Measurements from ENCODE around the gene COQ2.
"Not testable (repeated sequence)": the region's sequence is repeated elsewhere in the genome, so short reads cannot be mapped to it uniquely, and the experiment has no call there.

The COQ2 gene

DNA sequence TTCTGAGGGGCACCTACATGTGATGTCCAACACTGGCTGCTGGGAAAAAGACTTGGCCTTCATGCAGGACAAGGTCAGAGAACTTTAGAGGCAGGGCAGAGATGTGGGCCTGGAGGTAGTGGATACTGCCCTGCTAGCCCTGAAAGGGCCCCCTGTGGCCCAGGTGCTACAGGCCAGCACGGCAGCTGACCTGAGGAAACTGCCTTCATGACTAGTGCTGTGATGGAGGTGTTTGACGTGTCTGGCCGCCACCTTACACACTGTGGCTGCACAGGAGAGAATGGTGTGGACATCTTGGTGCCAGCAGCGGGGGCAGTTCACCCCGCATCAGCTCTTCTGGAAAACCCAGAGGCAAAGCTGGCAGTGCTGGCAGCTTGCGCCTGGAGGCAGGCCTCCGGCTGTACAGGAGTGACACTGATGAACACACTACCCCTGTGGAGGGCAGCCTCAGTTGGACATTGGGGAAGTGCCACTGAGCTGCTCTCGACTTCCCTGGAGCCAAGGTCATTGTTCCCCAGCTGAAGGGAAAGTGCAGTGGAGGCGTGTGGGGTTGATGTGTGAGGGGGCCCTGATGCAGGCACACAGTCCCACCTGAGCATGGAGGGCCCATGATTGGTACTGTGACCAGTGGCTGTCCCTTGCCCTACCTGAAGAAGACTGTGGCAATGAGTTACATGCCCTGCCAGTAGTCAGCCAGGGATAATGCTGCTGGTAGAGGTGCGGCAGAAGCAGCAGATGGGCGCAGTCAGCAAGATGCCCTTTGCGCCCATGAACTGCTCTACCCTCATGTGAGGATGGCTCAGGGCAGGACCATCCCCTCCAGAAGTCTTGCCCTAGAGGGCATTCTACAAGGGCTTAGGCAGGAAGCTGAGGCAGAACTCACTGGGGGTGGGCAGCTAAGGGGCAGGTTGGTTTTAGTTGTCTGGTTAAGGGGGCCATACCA lies 36.9 kb downstream of the COQ2 start:
- DNase-seq: no peak

DNA sequence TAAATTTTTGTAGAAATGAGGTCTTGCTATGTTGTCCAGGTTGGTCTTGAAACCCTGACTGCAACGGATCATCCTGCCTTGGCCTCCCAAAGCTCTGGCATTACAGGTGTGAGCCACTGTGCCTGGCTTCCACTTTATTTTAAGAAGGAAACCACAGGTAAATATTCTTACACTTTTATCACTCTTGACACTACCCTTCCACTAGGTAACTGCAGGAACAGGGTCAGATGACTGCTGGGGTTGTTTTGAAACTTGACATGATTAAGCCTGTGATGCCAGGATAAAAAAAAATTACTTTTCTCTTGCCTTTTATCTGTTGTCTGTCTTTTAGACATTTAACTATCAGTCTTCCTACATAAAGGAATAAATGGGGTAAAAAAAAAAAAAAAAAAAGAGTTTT lies 43.5 kb downstream of the COQ2 start:
- DNase-seq: no peak

DNA sequence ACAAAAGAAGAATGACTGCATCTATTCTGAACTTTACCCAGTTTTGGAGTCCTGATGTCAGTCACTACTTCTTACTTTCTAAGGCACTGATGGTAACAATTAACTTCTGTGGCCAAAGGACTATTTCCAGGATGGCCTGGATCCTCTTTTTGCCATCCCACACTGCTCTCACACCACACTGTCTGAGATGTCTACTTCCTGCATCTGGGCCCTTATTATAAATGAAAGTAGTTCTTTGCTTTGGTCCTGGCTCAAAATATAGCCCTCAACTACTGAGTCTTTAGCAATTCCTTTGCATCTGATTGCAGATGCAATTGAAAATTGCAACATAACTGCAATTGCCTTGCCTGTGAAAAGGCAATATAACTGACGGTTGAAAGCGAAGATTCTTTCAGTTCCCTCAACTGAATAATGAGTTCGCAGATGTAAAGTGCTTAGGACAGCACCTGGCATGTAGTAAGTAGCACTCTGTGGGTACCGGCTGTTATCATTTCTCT lies 44.2 kb downstream of the COQ2 start:
- no peak for DNase-seq

DNA sequence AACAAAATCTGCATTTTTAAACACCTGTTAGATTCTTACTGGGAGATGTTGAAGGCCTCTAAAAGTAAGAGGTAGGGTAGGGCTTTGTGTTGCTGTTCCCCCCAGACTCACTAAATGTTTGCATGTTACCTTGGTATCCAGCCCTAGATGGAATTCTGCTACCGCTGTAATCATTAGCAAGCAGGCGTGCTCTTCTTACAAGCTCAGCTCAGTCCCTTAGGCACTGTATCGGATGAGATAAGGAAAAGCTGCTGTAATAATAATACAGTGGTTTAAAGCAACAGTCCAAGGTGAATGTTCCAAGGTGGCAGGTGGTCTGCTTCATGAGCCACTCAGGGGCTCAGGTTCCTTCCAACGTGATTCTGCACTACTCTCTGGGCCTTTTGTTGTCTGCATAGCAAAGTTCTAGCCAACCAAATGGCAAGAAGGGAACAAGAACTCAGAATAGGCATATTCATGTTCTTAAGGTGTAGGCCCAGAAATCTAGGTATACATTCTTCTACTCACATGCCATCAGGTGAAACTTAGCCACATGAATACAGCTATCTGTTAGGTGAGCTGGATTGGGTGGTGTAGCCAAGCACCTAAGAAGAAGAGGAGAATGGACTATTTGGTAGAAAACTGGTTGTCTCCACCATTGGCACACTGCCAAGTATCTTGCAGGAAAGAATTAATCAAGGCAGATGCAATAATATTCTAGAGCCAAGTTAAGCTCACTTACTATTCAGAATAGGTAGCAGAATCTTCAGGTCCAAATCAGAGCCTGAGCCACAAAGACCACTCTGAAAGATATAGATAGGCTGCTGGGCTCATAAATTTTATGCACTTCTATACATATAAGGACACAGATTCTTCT lies 46.0 kb downstream of the COQ2 start:
- DNase-seq: no peak

DNA sequence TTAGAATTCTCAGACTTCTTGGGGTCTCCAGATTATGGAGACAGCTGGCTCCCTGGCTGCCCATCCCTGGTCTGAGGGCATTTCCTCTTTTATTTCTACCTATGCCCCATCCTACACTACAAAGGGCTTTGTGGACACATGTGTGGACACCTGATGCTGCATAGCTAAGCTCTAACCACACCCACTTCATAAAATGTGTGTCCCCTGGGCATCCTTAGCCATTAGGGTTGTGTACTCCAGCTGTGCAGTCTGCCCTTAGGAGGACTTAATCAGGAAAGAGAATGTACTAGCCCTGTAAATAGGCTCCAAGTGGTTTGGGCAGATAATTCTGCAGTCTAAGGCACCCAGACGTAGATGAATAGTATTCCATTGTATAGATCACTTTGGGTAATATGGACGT lies 47.0 kb downstream of the COQ2 start:
- DNase-seq: no peak

DNA sequence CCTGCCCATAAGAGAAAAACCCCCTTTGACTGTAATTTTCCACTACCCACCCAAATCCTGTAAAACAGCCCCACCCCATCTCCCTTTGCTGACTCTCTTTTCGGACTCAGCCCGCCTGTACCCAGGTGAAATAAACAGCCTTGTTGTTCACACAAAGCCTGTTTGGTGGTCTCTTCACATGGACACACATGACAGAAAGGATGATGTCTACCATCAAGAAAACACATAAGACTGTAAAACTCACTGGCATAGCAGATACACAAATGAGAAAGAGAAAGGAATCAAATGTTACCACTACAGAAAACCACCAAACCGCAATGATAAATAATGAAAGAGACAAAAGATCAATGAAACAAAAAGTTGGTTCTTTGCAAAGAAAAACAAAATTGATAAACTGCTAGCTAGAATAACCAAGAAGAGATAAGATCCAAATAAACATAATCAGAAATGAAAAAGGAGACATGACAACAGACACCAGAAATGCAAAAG lies 48.9 kb downstream of the COQ2 start:
- not testable (repeated sequence) for DNase-seq

DNA sequence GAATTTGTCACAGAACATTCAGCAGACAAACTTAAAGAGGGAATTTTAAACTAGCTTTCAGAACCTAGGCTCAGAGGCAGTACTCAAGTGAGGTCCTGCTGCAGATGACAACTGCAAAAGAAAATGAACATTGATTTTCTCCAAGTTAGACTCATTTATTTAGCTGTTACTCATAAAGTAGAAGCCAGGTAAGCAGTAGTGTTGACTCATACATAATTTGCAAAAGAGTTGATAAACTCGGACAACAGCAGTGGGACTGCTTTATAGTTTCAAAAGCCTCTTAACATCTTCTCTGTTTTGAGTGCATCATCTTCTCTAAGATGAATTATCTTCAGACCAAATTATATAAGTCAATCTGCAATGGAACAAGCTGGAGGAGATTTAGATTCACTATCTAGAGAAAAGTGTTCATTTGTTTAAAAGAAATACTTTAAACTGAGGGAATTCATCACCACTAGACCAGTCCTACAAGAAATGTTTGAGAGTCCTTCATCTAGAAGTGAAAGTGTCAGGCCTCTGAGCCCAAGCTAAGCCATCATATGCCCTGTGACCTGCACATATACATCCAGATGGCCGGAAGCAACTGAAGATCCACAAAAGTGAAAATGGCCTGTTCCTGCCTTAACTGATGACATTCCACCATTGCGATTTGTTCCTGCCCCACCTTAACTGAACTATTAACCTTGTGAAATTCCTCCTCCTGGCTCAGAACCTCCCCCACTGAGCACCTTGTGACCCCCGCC lies 49.5 kb downstream of the COQ2 start:
- DNase-seq: no peak

DNA sequence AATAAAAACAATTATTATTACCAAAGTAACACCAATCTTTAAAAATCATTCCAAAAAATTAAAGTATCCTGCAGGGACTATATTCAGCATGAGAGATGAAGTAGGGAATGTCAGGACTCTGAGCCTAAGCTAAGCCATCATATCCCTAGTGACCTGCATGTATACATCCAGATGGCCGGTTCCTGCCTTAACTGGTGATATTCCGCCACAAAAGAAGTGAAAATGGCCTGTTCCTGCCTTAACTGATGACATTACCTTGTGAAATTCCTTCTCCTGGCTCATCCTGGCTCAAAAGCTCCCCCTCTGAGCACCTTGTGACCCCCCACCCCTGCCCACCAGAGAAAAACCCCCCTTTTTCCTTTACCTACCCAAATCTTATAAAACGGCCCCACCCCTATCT lies 50.2 kb downstream of the COQ2 start:
- DNase-seq: not testable (repeated sequence)

DNA sequence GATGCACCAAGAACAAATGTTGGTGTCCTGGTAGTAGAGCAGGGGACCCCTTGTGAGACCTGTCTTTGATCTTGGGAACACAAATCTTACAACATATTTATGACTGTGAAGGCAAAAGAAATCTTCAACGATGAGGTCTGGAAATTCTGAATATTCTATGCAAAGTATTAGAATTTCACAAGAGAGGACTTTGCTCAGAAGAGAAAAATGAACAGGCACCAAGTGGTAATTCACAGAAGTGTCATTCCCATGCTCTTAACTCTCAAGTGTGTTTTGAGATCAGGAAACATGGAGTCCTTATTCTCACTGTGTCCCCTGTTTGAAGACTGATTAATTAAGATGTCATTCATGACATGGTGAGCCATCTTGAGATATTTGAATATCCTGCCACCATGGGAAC lies 52.5 kb downstream of the COQ2 start:
- no peak for DNase-seq

DNA sequence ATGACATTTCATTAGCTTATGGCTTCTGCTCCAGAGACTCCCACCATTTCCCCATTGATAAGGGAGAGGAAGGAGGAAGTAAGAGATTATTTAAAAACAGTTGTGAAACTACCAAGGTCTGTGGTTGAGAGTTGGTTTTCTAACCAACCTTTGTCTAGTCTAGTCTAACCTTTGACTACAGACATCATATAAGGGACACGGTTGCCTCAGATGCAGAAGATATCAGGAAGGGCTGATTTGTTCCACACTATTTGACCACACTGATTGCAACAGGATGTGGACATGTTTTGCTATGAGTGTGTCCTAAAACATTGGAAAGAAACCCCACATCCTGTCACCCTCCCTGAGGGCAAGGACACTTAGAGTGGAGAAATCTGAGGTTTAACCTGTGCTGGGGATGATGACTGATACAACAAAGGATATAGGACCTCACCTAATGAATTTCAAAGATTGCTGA lies 53.0 kb downstream of the COQ2 start:
- peak; percentile 68 for DNase-seq

DNA sequence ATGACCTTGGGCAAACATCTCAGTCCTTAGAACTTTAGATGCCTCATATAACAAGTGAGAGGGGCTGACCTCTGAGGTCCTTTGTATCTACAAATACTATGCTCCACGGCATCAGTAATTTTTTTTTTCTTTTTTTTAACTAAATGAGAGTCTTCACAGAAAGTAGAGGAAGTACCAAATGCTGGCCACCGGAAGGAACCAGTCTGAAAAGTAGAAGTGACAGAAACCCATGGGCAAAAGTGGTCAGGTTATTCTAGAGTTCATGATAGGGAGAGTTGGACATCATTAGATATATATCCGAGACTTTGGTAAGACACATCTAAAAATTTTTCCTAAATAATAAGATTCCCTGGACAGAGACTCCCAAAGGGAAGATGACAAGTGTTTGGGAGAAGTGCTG lies 53.7 kb downstream of the COQ2 start:
- no peak for DNase-seq

DNA sequence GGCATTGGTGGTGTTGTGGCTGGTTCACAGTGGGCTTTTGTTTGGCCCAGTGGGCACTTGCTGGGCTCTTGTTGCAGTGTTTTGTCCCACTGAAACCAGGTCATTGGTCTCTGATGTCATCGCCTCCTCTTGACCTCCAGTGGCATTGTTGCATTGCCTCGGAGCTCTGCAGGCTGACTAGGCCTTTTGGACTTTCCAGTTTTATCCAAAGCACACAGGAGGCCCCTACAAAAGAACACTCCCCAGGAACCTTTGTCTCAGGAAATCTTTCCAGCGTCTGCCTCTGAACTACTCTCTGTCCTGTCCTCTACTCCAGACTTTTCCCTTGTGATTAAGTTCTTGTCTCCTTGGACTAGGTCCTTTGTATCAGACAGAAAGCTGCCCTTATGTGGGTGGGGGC lies 54.8 kb downstream of the COQ2 start:
- no peak for DNase-seq

DNA sequence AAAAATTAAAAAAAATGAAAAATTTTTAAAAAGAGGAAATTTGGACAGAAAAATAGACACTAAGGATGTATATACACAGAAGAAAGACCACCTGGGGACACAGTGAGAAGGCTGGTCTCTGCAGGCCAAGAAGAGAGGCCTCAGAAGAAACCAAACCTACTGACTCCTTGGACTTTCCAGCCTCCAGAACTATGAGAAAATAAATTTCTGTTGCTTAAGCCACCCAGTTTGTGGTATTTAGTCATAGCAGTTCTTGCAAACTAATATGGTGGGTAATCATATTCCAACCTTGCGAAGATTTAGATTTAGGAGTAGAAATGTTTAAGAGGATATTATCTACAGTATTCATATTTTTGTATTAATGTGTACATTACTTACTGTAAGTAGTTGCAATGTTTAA lies 56.4 kb downstream of the COQ2 start:
- DNase-seq: no peak

DNA sequence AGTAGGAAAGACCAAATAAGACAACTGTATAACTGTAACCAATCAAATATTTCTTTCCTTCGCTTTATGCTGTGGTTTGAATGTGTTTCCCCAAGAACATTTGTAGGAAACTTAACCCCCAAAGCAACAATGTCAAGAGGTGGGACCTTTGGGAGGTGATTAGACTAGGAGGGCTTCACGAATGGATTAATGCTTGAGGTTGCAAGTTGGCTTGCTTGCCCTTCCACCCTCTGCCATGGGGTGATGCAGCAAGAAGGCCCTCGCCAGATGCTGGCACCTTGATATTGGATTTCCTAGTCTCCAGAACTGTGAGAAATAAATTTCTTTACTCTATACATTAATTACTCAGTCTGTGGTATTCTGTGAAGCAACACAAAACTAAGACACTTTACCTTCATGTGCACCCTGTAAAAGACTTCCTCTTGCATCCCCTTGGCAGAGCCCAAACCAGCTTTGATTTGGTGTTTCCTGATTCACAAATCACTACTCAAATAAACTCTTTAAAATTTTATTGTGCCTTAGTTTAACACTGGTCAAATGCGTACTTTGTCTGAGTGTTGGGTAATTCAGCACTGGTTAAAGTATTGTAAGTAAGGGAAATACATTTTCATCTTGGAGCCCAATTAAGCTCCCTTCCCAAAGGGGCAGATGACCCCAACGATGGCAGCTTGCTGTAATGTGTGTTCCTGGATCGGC lies 59.9 kb downstream of the COQ2 start:
- DNase-seq: no peak

DNA sequence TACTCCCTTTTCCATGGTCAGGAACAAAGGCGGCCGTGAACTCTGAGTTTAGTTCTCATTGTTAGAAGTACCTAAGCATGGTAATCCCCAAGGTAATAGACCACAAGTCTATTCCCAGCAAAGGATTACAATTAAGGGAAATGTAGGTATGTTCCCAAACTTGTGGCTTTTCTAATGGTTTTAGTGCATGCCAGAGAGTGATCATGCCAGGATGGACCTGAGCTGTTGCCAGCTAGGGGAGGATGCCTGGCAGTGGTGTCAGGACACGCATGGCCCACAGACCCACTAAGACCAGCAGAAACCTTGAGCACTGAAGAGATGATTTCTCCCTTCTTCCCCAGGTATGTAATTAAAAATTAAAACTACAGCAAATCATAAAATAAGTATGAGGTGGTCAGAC lies 60.8 kb downstream of the COQ2 start:
- DNase-seq: no peak

DNA sequence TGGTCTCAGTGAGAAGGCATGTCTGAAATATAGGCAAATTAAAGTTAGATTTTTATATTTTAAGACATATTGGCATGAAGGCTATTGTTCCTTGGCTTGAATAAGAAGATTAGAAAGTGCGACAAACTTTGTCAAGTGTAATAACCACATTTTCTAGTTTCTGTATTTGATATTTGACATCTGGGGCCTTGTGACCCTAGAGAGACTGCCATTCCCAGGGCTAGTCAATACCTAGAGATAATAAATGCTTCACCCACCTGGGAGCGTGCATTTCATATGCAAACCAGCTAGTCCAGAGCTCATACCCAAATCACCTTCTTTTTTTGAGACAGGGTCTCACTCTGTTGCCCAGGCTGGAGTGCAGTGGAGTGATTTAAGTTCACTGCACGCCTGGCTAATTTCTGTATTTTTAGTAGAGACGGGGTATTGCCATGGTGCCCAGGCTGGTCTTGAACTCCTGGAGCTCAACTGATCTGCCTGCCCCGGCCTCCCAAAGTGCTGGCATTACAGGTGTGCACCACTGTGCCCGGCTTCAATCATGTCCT lies 62.6 kb downstream of the COQ2 start:
- DNase-seq: no peak

DNA sequence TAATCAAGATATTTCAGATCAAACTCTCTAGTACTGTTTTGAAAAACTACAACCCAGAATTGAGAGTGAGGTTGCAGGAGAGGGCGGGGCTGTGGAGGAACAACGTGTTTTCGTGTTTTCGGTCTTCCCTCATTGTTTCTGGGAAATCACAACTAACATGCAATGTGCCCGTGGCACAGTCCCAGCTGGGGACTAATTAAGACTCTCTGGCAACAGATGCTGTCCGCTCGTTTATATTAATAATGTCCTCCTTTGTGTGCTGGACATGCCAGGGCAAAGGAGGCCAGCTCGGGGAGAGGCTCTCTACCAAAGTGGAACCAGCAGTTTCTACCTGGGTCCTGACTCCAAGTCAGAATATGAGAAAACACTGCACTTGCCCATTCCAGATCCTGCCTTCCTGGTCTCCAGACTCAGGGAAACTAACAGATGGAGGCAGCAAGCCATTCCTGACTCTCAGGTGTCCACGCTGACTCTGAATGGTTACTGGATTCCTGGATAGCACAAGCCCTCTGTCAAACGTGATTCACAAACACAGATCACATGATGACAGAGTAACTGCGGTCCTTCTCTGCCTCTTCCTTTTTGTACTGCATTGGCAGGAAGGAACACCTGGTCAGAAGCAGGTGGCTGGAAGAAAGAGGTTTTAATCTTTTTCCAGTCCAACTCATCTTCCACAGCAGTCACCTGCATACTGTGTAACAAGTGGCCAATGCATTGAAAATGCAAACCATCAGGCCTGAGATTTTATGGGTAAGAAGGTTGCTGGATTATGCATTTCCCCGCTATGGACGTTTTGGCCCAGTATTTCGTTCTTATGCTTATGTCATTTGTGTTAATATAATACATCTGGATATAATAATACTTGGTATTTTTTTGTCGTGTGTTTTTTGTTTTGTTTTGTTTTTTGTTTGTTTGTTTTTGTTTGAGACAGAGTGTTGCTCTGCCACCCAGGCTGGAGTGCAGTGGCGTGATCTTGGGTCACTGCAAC lies 65.0 kb downstream of the COQ2 start:
- peak; percentile 2 for DNase-seq

DNA sequence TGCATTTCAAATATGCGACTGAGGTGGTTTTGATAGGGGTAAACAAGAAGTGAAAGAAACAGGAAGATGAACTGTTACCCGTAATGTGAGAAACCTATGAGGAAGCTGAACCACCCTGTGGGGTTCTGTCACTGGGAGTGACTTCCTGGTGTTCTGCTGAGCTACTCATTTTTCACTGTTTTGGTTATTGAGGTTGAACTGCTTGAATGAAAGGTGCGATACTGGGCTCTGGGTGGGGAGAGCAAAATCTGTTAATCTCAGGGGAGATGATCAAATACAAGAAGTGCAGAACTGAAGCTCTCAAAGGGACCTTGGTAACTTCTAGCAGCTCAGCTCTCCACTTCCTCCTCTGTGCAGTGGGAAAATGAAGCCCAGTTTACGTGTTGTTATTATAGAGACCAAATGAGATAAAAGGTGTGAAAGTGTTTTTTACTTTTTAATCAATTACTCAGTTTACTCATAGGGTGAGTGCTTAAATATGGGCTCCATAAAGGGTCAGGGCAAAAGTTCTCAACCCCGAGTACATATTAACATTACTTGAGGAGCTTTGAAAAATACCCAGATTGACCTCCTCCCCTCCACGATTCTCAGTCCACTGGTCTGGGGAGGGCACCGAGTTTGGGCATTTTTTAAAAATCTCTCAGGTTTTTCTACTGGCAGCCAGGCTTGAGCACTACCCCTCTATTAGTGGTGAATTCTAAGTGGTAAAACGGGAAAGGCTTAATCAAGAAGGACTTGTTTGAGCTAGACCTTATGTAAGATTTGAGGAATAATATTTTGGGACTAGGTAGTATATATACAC lies 66.7 kb downstream of the COQ2 start:
- DNase-seq: peak; percentile 12

DNA sequence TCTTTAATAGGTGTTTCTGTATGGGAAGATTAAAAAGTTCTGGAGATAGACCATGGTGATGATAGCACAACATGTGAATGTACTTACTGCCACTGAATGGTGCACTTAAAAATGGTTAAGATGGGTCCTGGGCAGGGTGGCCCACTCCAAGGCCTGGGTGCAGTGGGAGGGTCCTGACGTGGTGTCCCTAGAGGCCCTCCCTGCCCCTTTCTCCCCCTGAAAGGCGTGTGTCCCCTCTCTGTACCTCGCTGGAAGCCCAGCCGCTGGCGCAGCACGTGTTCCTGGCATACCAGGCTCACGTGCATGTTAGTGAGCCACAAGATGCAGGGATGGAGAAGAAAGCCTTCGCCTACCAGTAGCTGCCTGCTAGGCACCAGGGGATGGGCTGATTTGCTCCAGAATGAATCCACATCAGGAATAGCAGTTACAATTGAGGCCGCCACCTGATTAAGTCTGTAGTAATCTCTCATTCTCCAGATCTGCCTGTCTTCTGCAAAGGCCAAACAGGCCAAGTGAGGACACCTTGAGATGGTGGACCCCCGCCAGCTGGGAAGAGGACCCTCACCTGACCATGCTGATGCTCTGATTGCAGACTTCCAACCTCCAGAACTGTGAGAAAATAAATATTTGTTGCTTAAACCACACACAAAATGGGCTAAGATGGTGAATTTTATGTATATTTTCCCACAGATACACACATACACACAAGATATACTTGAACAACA lies 67.5 kb downstream of the COQ2 start:
- DNase-seq: no peak

All from EL (cell line).